C1 segment of cervical spinal cord (tissue), 14 donors: Measurements from ENCODE around the gene MAU2.
"Not testable (repeated sequence)": the region's sequence is repeated elsewhere in the genome, so short reads cannot be mapped to it uniquely, and the experiment has no call there.

Experiments
- DNase-seq, 14 donors: peaks; one replicate each; lab custom pipeline; 2025; lab: John Stamatoyannopoulos, UW

MAU2 gene

GRCh38 chr19:19347401-19348110 is 26.9 kb downstream of the MAU2 start:
- no peak for DNase-seq

DNA sequence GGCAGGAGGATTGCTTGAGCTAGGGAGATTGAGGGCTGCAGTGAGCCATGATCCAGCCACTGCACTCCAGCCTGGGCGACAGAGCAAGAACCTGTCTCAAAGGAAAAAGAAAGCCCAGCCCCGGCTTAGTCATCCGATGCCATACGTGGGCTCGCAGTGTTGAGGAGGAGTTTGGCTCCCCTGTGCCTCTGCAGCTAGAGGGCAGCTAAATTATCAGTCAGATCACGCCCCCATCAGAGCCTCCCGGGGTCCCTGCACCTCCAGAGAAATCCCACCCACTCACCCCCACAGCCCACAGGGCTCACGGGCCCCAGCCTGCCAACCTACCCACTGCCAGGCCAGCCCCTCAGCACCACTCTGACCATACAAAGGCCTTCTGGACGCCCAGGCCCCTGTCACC is 27.6 kb downstream of the MAU2 start:
- no peak for DNase-seq

GRCh38 chr19:19349365-19349764 is 28.7 kb downstream of the MAU2 start:
- DNase-seq: no peak

DNA sequence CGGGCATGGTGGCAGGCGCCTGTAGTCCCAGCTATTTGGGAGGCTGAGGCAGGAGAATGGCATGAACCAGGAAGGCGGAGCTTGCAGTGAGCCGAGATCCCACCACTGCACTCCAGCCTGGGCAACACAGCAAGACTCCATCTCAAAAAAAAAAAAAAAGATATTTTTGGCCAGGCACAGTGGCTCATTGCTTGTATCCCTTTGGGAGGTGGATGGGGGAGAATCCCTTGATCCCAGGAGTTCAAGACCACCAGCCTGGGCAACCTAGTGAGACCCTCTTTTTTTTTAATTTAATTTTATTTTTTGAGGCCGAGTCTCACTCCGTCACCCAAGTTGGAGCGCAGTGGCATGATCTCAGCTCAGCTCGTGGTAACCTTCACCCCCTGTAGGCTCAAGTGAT is 30.1 kb downstream of the MAU2 start:
- not testable (repeated sequence) for DNase-seq

DNA sequence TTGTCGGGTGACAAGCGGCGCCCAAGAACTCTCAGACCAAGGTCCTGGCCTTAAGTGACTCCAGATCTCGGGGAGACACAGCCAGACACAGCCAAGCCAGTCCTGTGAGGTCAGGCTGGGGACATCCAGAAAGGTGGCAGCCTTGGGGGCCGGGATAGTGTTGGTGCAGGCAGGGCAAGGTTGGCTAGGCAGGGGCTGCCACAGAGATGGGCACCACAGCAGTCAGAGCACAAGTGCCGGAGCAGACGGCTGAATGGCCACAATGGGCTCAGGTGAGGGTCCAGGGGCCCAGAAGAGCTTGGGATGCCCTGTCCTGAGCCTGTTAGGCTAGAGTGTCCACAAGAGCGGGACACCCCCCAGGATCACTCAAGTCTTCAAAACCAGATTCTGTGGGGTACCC is 32.2 kb downstream of the MAU2 start:
- no peak for DNase-seq

GRCh38 chr19:19354007-19354406 is 33.4 kb downstream of the MAU2 start:
- DNase-seq: no peak

- no peak for DNase-seq
These were observed 34.3 kb downstream of the MAU2 start for GRCh38 chr19:19354932-19355331.

DNA sequence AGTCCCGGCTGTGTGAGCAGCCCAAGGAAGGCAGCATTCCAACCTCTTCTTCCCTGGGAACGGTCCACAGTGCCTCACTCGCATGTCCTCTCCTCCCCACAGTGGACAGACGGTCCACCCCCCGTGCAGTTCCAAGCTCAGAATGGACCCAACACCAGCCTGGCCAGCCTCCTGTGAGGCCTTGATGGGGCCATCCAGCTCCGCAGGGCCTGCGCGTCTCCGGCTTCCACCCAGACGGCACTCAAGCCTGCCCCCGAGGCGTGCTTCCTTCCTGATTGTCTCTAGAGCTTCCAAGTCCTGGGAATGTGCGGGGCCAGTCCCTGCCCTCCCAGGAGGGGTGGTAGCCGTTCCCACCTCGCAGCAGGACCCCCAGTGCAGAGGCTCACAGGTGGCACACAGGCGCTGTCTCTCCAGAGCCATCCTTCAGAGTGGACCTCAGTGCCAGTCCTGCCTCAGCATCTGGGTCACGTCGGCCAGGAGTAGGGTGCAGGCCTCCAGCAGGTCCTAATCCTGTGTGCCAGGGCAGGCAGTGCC is 35.0 kb downstream of the MAU2 start:
- no peak for DNase-seq

DNA sequence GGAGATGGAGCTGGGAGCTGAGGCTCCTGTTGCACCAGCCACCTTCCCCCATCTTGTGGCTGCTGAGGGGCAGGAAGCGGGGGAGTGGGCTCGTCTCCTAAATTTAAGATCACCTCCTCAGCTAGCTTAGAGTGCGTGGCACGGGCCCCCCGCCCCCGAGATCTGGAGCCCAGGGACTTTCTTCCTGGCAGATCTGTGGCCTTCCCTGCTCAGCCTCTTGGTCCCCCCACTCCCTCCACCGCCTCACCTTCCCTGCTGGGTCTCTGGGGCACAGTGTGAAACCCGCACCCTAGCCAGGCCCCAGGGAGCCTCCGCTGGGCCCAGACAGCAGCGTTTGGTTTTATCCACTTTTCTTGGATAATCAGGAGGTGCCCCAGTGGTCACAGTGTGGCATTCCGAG is 35.9 kb downstream of the MAU2 start:
- no peak for DNase-seq

DNA sequence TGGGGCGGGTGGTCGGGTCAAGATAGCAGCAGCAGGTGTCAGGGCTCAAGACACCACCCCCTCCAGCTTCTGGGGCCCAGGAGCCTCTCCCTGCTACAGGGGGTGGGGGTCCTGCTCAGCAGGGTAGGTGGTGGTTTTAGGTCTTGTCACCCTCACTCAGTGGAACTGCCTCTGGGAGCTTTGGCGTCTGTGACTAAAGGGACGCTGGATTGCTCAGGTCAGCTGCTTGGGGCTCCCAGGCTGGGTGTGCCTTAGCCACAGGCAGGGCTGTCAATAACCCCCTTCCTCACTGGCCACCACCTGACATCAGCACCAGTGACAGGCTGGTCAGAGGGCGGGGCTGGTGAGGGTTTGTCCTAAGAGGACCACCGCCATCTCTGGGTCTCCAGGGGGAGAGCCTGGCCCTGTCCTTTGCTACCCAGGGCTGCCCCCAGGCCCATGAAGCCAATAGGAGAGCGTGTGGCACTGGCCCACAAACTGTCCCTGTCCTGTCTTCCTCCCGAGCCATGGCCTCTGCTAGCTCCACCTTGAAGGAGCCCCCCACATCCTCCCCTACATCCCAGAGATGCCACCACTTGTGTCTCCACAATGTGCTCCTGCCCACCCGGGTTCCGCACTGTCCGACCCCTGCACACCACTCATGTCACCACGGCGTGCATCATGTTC is 36.4 kb downstream of the MAU2 start:
- DNase-seq: no peak

- peak in 13 of 14 donors; percentile 5 to 51 (median 33) for DNase-seq
These were observed 40.5 kb downstream of the MAU2 start for GRCh38 chr19:19361075-19361594.

DNA sequence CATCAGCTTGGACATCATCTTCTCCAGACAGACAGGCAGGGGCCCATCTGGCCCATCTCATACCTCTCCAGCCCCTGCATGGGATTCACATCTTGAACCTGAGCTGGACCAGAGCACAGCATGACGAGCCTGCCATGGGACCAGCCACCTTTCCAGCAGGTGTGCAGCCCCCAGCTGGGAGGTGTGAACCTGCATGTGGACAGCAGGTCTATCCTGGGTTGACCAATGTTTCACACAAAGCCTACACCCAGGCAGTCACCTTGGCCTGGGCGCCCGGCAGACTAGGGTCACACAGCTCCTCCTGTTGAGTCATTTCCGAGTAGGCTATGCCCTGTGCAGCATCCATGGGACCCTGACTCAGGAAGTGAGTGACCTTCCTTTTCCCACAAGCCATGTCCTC is 41.4 kb downstream of the MAU2 start:
- no peak for DNase-seq

- DNase-seq: peak in 10 of 14 donors; percentile 5 to 71 (median 22)
These were observed 46.1 kb downstream of the MAU2 start for GRCh38 chr19:19366434-19367396.

DNA sequence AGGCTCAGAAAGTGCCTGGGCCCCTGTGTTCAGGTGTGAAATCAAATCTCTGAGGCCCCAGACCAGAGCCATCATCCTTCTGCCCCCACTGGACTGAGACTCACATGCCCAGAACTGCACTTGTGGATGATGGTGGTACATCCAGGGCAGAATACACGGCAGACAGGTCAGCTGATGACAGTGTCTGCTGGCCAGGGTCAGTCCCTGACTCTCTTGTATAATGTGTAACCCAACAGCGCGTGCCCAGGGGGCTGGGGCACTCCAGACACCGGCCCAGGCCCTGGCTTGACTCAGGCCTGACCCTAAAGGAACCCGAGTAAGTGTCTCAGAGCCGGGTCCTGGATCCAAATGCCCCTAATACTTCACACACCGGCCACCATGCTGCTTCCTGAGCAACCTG is 47.5 kb downstream of the MAU2 start:
- no peak for DNase-seq

DNA sequence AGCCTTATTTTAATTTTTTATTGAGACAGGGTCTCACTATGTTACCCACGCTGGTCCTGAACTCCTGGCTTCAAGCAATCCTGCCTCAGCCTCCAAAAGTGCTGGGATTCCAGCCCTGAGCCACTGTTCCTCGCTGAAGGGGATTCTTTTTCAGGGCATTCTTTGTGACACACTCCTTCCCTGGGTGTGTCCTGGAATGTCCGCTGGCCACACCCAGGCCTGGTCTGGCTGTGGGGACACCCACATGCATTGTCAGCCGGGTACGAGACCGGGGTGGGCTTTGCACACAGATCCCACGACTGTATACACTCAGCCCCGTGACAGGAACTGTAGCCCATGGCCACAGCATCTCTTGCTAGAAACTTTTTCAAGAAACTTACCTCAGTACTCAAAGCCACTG is 50.4 kb downstream of the MAU2 start:
- no peak for DNase-seq

- peak in 6 of 14 donors; percentile 4 to 30 (median 10) for DNase-seq
These were observed 52.2 kb downstream of the MAU2 start for GRCh38 chr19:19372656-19373416.

DNA sequence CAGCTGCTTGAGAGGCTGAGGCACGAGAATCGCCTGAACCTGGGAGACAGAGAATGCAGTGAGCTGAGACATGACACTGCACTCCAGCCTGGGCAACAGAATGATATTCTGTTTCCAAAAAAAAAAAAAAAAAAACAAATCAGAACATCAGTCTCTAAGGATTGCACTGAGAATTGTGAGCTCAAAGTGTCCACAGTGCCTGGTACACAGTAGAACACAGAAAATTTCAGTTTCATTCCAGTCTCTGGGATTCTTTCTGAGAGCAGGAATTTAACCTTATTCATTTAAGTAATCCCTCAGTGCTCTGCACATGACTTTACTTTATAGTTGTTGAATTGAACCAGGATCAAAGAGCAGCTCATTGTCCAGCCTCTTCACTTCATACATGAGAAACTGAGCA is 58.9 kb downstream of the MAU2 start:
- DNase-seq: no peak

- not testable (repeated sequence) for DNase-seq
These were observed 59.7 kb downstream of the MAU2 start for GRCh38 chr19:19380316-19380715.

DNA sequence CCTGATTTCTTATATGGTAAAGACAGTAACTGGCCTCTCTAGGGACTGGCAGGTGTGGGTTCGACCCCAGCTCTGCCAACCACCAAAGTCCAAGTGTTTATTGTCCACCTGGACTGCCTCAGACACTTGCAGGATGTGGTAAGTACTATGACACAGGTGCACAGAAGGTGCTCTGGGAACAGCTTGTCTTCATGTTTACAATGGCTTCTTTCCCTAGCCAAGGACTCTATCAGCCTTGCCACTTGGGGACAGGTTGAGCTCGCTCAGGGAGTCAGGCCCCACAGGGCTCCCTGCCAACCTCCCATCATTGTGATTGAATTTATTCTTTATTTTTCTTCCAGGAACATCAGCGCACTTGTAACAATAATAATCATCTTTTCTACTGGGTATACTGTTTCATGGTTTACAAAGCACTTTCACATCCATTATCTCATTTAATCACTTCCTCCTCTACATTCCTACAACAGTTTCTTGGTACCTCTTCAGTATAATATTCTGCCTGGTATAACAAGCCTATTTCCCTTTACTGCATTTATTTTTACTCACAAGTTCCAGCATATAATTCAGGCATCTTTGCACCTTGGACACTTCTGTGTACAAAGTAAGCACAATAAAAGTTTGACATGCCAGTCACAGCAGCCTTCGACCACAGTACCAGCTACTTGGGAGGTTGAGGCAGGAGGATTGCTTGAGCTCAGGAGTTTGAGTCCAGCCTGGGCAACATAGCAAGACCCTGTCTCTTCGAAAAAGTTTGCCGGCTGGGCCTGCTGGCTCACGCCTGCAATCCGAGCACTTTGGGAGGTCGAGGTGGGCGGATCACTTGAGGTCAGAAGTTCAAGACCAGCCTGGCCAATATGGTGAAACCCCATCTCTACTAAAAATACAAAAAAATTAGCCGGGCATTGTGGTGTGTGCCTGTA is 60.6 kb downstream of the MAU2 start:
- DNase-seq: no peak

- no peak for DNase-seq
These were observed 61.5 kb downstream of the MAU2 start for GRCh38 chr19:19382118-19382517.
